ENCODE results near the gene CCDC110. TPM values are rescaled to one million over a fixed set of nuclear protein-coding genes. Genes with fewer than 3 reads are reported as not detected.

CCDC110 gene
- total RNA-seq, 1 experiment from 2014 or later = 2.7 TPM

DNA sequence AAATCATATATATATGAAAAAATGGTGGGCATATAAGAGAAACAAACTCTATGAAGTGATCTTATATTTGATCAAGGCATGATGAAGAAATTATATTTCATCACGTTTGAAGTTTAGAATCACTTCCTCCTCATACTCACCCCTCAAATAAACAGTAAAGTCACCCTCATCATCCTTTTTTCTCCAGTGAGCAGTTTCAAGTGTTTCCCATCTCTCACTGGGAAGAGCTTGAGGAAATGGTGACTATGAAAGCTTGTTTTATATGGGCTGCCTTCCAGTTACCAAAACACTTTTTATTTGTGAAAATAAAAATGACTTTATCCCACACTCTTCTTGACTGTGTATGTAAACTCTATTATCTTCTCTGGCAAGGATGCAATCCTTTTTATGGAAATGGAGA is 47.0 kb upstream of the CCDC110 start:
- RAD21 ChIA-PET (ENCODE audit: low non-redundant PET in 1 of 2, low total read pairs in 2 of 2, uncharacterized antibody in 2 of 2, unreplicated experiment in 2 of 2) = no interaction called here
- H3K9ac ChIP-seq (ENCODE audit: low read length) = no peak overlapping the region

More for the DNA sequence above, 47.0 kb upstream of the CCDC110 start:
- TF ChIP-seq ZNF274 (IDR thresholded peaks at IDR 0.05; ENCODE audit: low read depth, low read length) (no peak), RAD21 (IDR thresholded peaks at IDR 0.05; ENCODE audit: low read depth) (no peak), YY1 (IDR thresholded peaks at IDR 0.05; ENCODE audit: extremely low read depth, insufficient replicate concordance, low read depth, low read length) (no peak), SP1 (IDR thresholded peaks at IDR 0.05; ENCODE audit: low read depth) (no peak), POLR2AphosphoS5 (IDR thresholded peaks at IDR 0.05; ENCODE audit: low read depth, low read length) (no peak), ELF1 (IDR thresholded peaks at IDR 0.05; ENCODE audit: borderline replicate concordance, low read depth) (no peak), SRF (IDR thresholded peaks at IDR 0.05; ENCODE audit: low read depth) (no peak), TCF7L2 (IDR thresholded peaks at IDR 0.05; ENCODE audit: borderline replicate concordance, extremely low read depth, insufficient read depth, insufficient read length) (no peak), EGR1 (IDR thresholded peaks at IDR 0.05; ENCODE audit: low read depth) (no peak), CBX3 (IDR thresholded peaks at IDR 0.05; ENCODE audit: low read depth) (no peak), FOSL1 (IDR thresholded peaks at IDR 0.05; ENCODE audit: low read depth) (no peak), EZH2 (IDR thresholded peaks at IDR 0.05) (no peak), ATF3 (IDR thresholded peaks at IDR 0.05) (no peak), EZH2phosphoT487 (IDR thresholded peaks at IDR 0.05; ENCODE audit: borderline replicate concordance) (no peak)
- TF ChIP-seq, protein P1, sequence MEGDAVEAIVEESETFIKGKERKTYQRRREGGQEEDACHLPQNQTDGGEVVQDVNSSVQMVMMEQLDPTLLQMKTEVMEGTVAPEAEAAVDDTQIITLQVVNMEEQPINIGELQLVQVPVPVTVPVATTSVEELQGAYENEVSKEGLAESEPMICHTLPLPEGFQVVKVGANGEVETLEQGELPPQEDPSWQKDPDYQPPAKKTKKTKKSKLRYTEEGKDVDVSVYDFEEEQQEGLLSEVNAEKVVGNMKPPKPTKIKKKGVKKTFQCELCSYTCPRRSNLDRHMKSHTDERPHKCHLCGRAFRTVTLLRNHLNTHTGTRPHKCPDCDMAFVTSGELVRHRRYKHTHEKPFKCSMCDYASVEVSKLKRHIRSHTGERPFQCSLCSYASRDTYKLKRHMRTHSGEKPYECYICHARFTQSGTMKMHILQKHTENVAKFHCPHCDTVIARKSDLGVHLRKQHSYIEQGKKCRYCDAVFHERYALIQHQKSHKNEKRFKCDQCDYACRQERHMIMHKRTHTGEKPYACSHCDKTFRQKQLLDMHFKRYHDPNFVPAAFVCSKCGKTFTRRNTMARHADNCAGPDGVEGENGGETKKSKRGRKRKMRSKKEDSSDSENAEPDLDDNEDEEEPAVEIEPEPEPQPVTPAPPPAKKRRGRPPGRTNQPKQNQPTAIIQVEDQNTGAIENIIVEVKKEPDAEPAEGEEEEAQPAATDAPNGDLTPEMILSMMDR (IDR thresholded peaks at IDR 0.05 in 2 of 3, conservative IDR thresholded peaks at IDR 0.05 in 1 of 3; ENCODE audit: borderline replicate concordance in 1 of 3, insufficient read depth in 1 of 3, low read depth in 2 of 3, low read length in 2 of 3) = no peak
- TF ChIP-seq, protein P2, sequence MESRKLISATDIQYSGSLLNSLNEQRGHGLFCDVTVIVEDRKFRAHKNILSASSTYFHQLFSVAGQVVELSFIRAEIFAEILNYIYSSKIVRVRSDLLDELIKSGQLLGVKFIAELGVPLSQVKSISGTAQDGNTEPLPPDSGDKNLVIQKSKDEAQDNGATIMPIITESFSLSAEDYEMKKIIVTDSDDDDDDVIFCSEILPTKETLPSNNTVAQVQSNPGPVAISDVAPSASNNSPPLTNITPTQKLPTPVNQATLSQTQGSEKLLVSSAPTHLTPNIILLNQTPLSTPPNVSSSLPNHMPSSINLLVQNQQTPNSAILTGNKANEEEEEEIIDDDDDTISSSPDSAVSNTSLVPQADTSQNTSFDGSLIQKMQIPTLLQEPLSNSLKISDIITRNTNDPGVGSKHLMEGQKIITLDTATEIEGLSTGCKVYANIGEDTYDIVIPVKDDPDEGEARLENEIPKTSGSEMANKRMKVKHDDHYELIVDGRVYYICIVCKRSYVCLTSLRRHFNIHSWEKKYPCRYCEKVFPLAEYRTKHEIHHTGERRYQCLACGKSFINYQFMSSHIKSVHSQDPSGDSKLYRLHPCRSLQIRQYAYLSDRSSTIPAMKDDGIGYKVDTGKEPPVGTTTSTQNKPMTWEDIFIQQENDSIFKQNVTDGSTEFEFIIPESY (IDR thresholded peaks at IDR 0.05; ENCODE audit: extremely low read depth, insufficient replicate concordance, low read length) = no peak
- TF ChIP-seq, protein P3, sequence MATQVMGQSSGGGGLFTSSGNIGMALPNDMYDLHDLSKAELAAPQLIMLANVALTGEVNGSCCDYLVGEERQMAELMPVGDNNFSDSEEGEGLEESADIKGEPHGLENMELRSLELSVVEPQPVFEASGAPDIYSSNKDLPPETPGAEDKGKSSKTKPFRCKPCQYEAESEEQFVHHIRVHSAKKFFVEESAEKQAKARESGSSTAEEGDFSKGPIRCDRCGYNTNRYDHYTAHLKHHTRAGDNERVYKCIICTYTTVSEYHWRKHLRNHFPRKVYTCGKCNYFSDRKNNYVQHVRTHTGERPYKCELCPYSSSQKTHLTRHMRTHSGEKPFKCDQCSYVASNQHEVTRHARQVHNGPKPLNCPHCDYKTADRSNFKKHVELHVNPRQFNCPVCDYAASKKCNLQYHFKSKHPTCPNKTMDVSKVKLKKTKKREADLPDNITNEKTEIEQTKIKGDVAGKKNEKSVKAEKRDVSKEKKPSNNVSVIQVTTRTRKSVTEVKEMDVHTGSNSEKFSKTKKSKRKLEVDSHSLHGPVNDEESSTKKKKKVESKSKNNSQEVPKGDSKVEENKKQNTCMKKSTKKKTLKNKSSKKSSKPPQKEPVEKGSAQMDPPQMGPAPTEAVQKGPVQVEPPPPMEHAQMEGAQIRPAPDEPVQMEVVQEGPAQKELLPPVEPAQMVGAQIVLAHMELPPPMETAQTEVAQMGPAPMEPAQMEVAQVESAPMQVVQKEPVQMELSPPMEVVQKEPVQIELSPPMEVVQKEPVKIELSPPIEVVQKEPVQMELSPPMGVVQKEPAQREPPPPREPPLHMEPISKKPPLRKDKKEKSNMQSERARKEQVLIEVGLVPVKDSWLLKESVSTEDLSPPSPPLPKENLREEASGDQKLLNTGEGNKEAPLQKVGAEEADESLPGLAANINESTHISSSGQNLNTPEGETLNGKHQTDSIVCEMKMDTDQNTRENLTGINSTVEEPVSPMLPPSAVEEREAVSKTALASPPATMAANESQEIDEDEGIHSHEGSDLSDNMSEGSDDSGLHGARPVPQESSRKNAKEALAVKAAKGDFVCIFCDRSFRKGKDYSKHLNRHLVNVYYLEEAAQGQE (IDR thresholded peaks at IDR 0.05; ENCODE audit: low read depth) = no peak
- TF ChIP-seq, protein P4, sequence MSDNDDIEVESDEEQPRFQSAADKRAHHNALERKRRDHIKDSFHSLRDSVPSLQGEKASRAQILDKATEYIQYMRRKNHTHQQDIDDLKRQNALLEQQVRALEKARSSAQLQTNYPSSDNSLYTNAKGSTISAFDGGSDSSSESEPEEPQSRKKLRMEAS (IDR thresholded peaks at IDR 0.05) = no peak
- DNase-seq (ENCODE audit: low read depth, low spot score) (no peak), ATAC-seq (no peak)
- no peaks in the 10 kb centered on the region for H3K4me1 ChIP-seq (ENCODE audit: control insufficient read depth in 1 of 2, insufficient read depth in 2 of 2, low read length in 2 of 2)
- H3K27ac ChIP-seq (ENCODE audit: low read depth, low read length) = no peak overlapping the region
- H3K4me3 ChIP-seq (replicated peaks in 1 of 2; ENCODE audit: low read depth in 1 of 2, low read length in 2 of 2) = no peak overlapping the region
- no peak overlapping the region for H3K4me2 ChIP-seq (ENCODE audit: low read length)
- no peaks in the 10 kb centered on the region for H3K27me3 ChIP-seq (ENCODE audit: insufficient read depth, low read length)
- H4K20me1 ChIP-seq (ENCODE audit: insufficient read depth) = no peaks in the 10 kb centered on the region
- H3K36me3 ChIP-seq (ENCODE audit: control insufficient read depth in 1 of 2, insufficient read depth in 2 of 2, low read length in 2 of 2) = no peaks in the 10 kb centered on the region
- H3K9me2 ChIP-seq (ENCODE audit: insufficient read depth) = no peaks in the 10 kb centered on the region
- H3K79me2 ChIP-seq (ENCODE audit: insufficient read depth, low read length) = no peaks in the 10 kb centered on the region
- ChIA-PET POLR2A (no interaction called here), CTCF (no interaction called here)
- intact Hi-C loops (cut with micrococcal nuclease) = no loop called here
- no TSS peak for BruUV-seq (replicated peaks)
- no peak overlapping the region for H2AFZ ChIP-seq (ENCODE audit: low read depth, low read length, poor library complexity, severe bottlenecking)
- no peaks in the 10 kb centered on the region for H3K9me3 ChIP-seq (ENCODE audit: control insufficient read depth in 1 of 2, insufficient read depth in 1 of 2, low read depth in 1 of 2, low read length in 2 of 2)

Data from HCT116 (cell line).